K562 (cell line): ENCODE data around the gene SLC34A3. TPM values are rescaled to one million over a fixed set of nuclear protein-coding genes. Genes with fewer than 3 reads are reported as not detected.

Source experiments
- ATF7 ChIP-seq: fragments of 450-650 bp; IDR thresholded peaks from 2 replicates; pipeline ENCODE4 v1.7.1; 2014; ENCODE audit warnings: mild to moderate bottlenecking, moderate library complexity
- BACH1 ChIP-seq: fragments of 200-800 bp; sonication (Bioruptor generic); IDR thresholded peaks from 2 replicates; pipeline ENCODE4 v1.6.1; 2016; ENCODE audit warnings: missing genetic modification characterization, missing compliant biosample characterization
- CBFB ChIP-seq: sonication (generic); formaldehyde crosslinking; IDR thresholded peaks from 2 replicates; pipeline ENCODE4 v1.4.0; 2020; ENCODE audit warnings: mild to moderate bottlenecking, missing genetic modification reagents
- EP400 ChIP-seq: fragments of 450-650 bp; IDR thresholded peaks from 2 replicates; pipeline ENCODE4 v1.6.1; 2017; ENCODE audit warnings: antibody characterized with exemption, mild to moderate bottlenecking, moderate library complexity
- GATA2 ChIP-seq: sonication (generic); formaldehyde crosslinking; IDR thresholded peaks from 2 replicates; pipeline ENCODE4 v1.4.0; 2020; ENCODE audit warnings: mild to moderate bottlenecking, missing genetic modification reagents
- HDAC2 ChIP-seq: fragments of 450-650 bp; IDR thresholded peaks from 2 replicates; pipeline ENCODE4 v1.6.1; 2016; ENCODE audit warnings: mild to moderate bottlenecking
- LCOR ChIP-seq: sonication (generic); formaldehyde crosslinking; IDR thresholded peaks from 2 replicates; pipeline ENCODE4 v1.8.0; 2022; ENCODE audit warnings: mild to moderate bottlenecking, missing genetic modification reagents
- MYC ChIP-seq, 2 experiments: fragments of 250-450 bp in 1 of 2; sonication (Bioruptor Pico) in 1 of 2; IDR thresholded peaks; 2 replicates each; pipeline versions ENCODE4 v1.5.1 to v1.6.1; 2012 to 2021; ENCODE audit warnings: low read depth in 2 of 2, borderline replicate concordance in 1 of 2, improper control_type of control experiment in 1 of 2, low read length in 1 of 2, mild to moderate bottlenecking in 1 of 2, moderate library complexity in 1 of 2
- NFRKB ChIP-seq: fragments of 450-650 bp; IDR thresholded peaks from 2 replicates; pipeline ENCODE4 v1.6.1; 2016; ENCODE audit warnings: low read depth
- PHF8 ChIP-seq: fragments of 200-600 bp; sonication (generic); IDR thresholded peaks from 2 replicates; pipeline ENCODE4 v1.6.1; 2012; ENCODE audit warnings: mixed run types, mild to moderate bottlenecking, inconsistent platforms, low read length, moderate library complexity, borderline replicate concordance
- PRPF4 ChIP-seq: fragments of 200-400 bp; formaldehyde crosslinking; IDR thresholded peaks from one replicate; pipeline ENCODE4 v1.6.1; 2017; ENCODE audit warnings: low read length, low read depth, mild to moderate bottlenecking; ENCODE audit not compliant: insufficient read depth, poor library complexity, severe bottlenecking
- RFX1 ChIP-seq: fragments of 450-650 bp; IDR thresholded peaks from 2 replicates; pipeline ENCODE4 v1.6.1; 2016; ENCODE audit warnings: mild to moderate bottlenecking, moderate library complexity
- SAP30 ChIP-seq: fragments of 200-600 bp; sonication (generic); IDR thresholded peaks from 2 replicates; pipeline ENCODE4 v1.6.1; 2012; ENCODE audit warnings: borderline replicate concordance, low read depth, mild to moderate bottlenecking, moderate library complexity, low read length, control low read depth, inconsistent platforms; ENCODE audit not compliant: insufficient read depth, poor library complexity, severe bottlenecking
- SMARCA4 ChIP-seq: fragments of 450-650 bp; IDR thresholded peaks from 2 replicates; pipeline ENCODE4 v1.6.1; 2016
- TBL1XR1 ChIP-seq, 2 experiments: IDR thresholded peaks; 2 replicates each; pipeline ENCODE4 v1.6.1; 2012; ENCODE audit warnings: improper control_type of control experiment in 2 of 2, low read length in 2 of 2, mild to moderate bottlenecking in 1 of 2
- TOE1 ChIP-seq, 2 experiments: fragments of 450-650 bp in 1 of 2; sonication (generic) in 1 of 2; formaldehyde crosslinking in 1 of 2; IDR thresholded peaks; 2 replicates each; pipeline versions ENCODE4 v1.7.1 to v1.8.0; 2016 to 2022; ENCODE audit warnings: borderline replicate concordance in 2 of 2, mild to moderate bottlenecking in 2 of 2, antibody characterized with exemption in 1 of 2, inconsistent platforms in 1 of 2, low read depth in 1 of 2, missing genetic modification reagents in 1 of 2, moderate library complexity in 1 of 2
- ZNF143 ChIP-seq: sonication (generic); formaldehyde crosslinking; IDR thresholded peaks from 2 replicates; pipeline ENCODE4 v1.9.0; 2022; ENCODE audit warnings: mild to moderate bottlenecking, missing genetic modification reagents
- ZNF174 ChIP-seq: fragments of 250-450 bp; sonication (Bioruptor Pico); IDR thresholded peaks from 2 replicates; pipeline ENCODE4 v1.4.0; 2020; ENCODE audit warnings: mild to moderate bottlenecking
- ZNF197 ChIP-seq: fragments of 200-800 bp; sonication (Bioruptor generic); IDR thresholded peaks from 2 replicates; pipeline ENCODE4 v1.6.1; 2016; ENCODE audit warnings: low read depth, missing genetic modification characterization, missing compliant biosample characterization
- ZNF696 ChIP-seq: fragments of 250-450 bp; sonication (Bioruptor Pico); conservative IDR thresholded peaks from 2 replicates; pipeline ENCODE4 v1.4.0; 2020; ENCODE audit warnings: mild to moderate bottlenecking, moderate library complexity
- ZNF76 ChIP-seq: fragments of 250-450 bp; sonication (Bioruptor Pico); IDR thresholded peaks from 2 replicates; pipeline ENCODE4 v1.4.0; 2020; ENCODE audit warnings: mild to moderate bottlenecking, moderate library complexity, borderline replicate concordance
- ZSCAN29 ChIP-seq: fragments of 450-650 bp; IDR thresholded peaks from 2 replicates; pipeline ENCODE4 v1.6.1; 2017
- polyA plus RNA-seq, 8 experiments: library from polyadenylated mRNA; depleted of rRNA in 4 of 8; stranded (reverse) in 5 of 8; unstranded in 3 of 8; fragments of >200 nt; fragmentation: Nextera tagmentation in 2 of 8; fragmentation: Illumina TruSeq in 1 of 8; extraction: Ambion mirVana in 2 of 8; extraction: Trizol in 1 of 8; gene quantifications; 2 replicates each; pipeline versions ENCODE4 v1.2.1 to v1.2.3, GENCODE V29; 2011 to 2014; ENCODE audit warnings: inconsistent platforms in 1 of 8, missing spikeins in 1 of 8
- total RNA-seq, 7 experiments: library from RNA; depleted of rRNA in 6 of 7; stranded (reverse); fragments of >200 nt in 6 of 7; fragmentation: Illumina TruSeq in 2 of 7; extraction: Trizol in 2 of 7; gene quantifications; 2 replicates each; pipeline versions ENCODE4 v1.2.1 to v1.2.3, GENCODE V29; 2011 to 2021; ENCODE audit warnings: low replicate concordance in 1 of 7
- TF ChIP-seq, protein P1 (sequence below): fragments of 450-650 bp; formaldehyde crosslinking; IDR thresholded peaks from 2 replicates; pipeline ENCODE4 v1.4.0; 2022; ENCODE audit warnings: missing genetic modification characterization
- TF ChIP-seq, protein P2 (sequence below): fragments of 450-650 bp; IDR thresholded peaks from 2 replicates; pipeline ENCODE4 v1.6.1; 2016; ENCODE audit warnings: borderline replicate concordance
- TF ChIP-seq, protein P3 (sequence below): fragments of 450-650 bp; formaldehyde crosslinking; IDR thresholded peaks from 2 replicates; pipeline ENCODE4 v1.4.0; 2020; ENCODE audit warnings: mild to moderate bottlenecking, moderate library complexity

SLC34A3 gene
- total and polyA plus RNA-seq, 9 of the 15 experiments (the other 6 are each of a cell fraction or from before 2014, with no cell fraction given) = not detected

DNA sequence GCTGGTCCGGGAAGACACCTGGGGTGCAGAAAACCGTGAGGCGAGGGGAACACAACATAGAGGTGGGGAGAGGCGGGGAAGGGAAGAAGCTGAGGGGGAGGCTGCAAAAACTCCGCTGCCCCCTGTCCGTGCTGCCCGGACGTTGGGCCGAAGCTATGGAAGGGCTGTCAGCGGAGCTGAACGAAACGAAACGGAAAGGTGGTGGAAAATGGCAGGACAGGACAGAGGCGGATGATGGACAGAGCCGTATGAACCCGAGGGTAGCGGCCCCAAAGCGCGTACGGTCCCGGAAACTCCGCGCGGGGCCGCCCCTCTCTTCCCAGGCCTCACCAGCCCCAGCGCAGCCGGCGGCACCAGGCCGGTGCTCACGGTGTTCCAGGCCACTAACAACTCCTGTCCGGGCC lies 42.6 kb upstream of the SLC34A3 start (continued):
- no peak for TF ChIP-seq EP400
- TF ChIP-seq HDAC2 = 0 out of 2 replicates have a peak, but pooled peaks have one; percentile 37
- TF ChIP-seq TBL1XR1 (IDR thresholded peaks at IDR 0.05; ENCODE audit: low read length in 2 of 2) = no peak
- TF ChIP-seq TOE1 (IDR thresholded peaks at IDR 0.05; ENCODE audit: borderline replicate concordance) = peak; percentile 55; the same call in 1 of the 2 replicates
- TF ChIP-seq TOE1 (CRISPR knock-in tag; IDR thresholded peaks at IDR 0.05; ENCODE audit: borderline replicate concordance, low read depth) = no peak
- TF ChIP-seq, protein P1, sequence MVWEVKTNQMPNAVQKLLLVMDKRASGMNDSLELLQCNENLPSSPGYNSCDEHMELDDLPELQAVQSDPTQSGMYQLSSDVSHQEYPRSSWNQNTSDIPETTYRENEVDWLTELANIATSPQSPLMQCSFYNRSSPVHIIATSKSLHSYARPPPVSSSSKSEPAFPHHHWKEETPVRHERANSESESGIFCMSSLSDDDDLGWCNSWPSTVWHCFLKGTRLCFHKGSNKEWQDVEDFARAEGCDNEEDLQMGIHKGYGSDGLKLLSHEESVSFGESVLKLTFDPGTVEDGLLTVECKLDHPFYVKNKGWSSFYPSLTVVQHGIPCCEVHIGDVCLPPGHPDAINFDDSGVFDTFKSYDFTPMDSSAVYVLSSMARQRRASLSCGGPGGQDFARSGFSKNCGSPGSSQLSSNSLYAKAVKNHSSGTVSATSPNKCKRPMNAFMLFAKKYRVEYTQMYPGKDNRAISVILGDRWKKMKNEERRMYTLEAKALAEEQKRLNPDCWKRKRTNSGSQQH (CRISPR knock-in tag) = 0 out of 2 replicates have a peak, but pooled peaks have one; percentile 44
- TF ChIP-seq ZNF76 (CRISPR knock-in tag) = no peak
- TF ChIP-seq BACH1 (tag) = no peak
- TF ChIP-seq ZSCAN29 = no peak
- no peak for TF ChIP-seq ZNF174
- no peak for TF ChIP-seq MYC (IDR thresholded peaks at IDR 0.05; ENCODE audit: low read depth, low read length)
- peak; percentile 36; the same call in 1 of the 2 replicates for TF ChIP-seq MYC (CRISPR knock-in tag; IDR thresholded peaks at IDR 0.05; ENCODE audit: borderline replicate concordance, low read depth)
- TF ChIP-seq SAP30 = peak; percentile 84
- no peak for TF ChIP-seq ZNF197 (CRISPR knock-in tag)
- TF ChIP-seq ZNF143 = no peak
- TF ChIP-seq CBFB = 0 out of 2 replicates have a peak, but pooled peaks have one; percentile 65
- no peak for TF ChIP-seq ATF7
- no peak for TF ChIP-seq ZNF696 (CRISPR knock-in tag)
- TF ChIP-seq NFRKB = no peak
- peak; percentile 86 for TF ChIP-seq PHF8
- TF ChIP-seq, protein P2, sequence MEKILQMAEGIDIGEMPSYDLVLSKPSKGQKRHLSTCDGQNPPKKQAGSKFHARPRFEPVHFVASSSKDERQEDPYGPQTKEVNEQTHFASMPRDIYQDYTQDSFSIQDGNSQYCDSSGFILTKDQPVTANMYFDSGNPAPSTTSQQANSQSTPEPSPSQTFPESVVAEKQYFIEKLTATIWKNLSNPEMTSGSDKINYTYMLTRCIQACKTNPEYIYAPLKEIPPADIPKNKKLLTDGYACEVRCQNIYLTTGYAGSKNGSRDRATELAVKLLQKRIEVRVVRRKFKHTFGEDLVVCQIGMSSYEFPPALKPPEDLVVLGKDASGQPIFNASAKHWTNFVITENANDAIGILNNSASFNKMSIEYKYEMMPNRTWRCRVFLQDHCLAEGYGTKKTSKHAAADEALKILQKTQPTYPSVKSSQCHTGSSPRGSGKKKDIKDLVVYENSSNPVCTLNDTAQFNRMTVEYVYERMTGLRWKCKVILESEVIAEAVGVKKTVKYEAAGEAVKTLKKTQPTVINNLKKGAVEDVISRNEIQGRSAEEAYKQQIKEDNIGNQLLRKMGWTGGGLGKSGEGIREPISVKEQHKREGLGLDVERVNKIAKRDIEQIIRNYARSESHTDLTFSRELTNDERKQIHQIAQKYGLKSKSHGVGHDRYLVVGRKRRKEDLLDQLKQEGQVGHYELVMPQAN = peak; percentile 92
- TF ChIP-seq SMARCA4 = no peak
- no peak for TF ChIP-seq RFX1
- no peak for TF ChIP-seq LCOR (CRISPR knock-in tag)
- no peak for TF ChIP-seq PRPF4
- TF ChIP-seq, protein P3, sequence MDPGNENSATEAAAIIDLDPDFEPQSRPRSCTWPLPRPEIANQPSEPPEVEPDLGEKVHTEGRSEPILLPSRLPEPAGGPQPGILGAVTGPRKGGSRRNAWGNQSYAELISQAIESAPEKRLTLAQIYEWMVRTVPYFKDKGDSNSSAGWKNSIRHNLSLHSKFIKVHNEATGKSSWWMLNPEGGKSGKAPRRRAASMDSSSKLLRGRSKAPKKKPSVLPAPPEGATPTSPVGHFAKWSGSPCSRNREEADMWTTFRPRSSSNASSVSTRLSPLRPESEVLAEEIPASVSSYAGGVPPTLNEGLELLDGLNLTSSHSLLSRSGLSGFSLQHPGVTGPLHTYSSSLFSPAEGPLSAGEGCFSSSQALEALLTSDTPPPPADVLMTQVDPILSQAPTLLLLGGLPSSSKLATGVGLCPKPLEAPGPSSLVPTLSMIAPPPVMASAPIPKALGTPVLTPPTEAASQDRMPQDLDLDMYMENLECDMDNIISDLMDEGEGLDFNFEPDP (CRISPR knock-in tag) = peak; percentile 78; the same call in 1 of the 2 replicates
- TF ChIP-seq GATA2 (CRISPR knock-in tag) = no peak
